ENCODE measurements around the gene UBE2QL1. TPM values are rescaled to one million over a fixed set of nuclear protein-coding genes. Genes with fewer than 3 reads are reported as not detected.

UBE2QL1 gene
- total RNA-seq, 3 donors from 2014 or later = 0.44 to 1.8 (median 1.6) TPM

DNA sequence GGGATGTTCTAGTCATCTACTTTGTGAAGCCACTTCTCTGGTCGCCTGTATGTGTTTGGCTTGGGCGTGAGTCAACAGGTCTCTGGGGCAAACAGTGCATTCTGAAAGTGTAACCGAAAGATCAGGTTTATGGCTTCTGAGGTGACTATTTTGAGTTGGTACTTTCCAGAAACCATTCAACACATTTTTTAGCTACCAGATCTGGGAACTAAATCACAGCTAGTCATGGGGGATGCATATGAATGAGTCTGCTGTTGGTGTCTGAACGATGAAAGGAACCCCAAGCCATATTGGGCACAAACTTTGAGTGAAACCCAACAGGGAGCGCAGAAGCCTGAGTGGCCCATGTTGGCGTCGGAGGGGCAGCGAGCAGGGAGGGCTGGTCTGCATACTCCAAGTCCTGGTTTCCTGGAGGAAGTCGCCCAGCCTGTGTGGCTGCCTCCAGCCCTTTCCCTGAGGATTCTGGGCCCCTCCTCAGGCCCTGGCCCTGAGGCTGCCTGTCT lies 35.3 kb downstream of the UBE2QL1 start:
- TF ChIP-seq POLR2A (IDR thresholded peaks at IDR 0.05) (no peak), POLR2AphosphoS5 (IDR thresholded peaks at IDR 0.05) (no peak)
- TF ChIP-seq, protein P1, sequence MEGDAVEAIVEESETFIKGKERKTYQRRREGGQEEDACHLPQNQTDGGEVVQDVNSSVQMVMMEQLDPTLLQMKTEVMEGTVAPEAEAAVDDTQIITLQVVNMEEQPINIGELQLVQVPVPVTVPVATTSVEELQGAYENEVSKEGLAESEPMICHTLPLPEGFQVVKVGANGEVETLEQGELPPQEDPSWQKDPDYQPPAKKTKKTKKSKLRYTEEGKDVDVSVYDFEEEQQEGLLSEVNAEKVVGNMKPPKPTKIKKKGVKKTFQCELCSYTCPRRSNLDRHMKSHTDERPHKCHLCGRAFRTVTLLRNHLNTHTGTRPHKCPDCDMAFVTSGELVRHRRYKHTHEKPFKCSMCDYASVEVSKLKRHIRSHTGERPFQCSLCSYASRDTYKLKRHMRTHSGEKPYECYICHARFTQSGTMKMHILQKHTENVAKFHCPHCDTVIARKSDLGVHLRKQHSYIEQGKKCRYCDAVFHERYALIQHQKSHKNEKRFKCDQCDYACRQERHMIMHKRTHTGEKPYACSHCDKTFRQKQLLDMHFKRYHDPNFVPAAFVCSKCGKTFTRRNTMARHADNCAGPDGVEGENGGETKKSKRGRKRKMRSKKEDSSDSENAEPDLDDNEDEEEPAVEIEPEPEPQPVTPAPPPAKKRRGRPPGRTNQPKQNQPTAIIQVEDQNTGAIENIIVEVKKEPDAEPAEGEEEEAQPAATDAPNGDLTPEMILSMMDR (IDR thresholded peaks at IDR 0.05) = no peak
- DNase-seq (ENCODE audit: low spot score in 2 of 2) = no peak
- intact Hi-C loops (cut with DNase I; ENCODE audit: low total_unique reads) = no loop called here
- H3K4me1 ChIP-seq = no peaks in the 10 kb centered on the region
- H3K27me3 ChIP-seq = no peaks in the 10 kb centered on the region
- H3K4me3 ChIP-seq = no peak overlapping the region
- no peaks in the 10 kb centered on the region for H3K36me3 ChIP-seq
- H3K9me3 ChIP-seq = no peaks in the 10 kb centered on the region
- H3K27ac ChIP-seq = no peak overlapping the region

DNA sequence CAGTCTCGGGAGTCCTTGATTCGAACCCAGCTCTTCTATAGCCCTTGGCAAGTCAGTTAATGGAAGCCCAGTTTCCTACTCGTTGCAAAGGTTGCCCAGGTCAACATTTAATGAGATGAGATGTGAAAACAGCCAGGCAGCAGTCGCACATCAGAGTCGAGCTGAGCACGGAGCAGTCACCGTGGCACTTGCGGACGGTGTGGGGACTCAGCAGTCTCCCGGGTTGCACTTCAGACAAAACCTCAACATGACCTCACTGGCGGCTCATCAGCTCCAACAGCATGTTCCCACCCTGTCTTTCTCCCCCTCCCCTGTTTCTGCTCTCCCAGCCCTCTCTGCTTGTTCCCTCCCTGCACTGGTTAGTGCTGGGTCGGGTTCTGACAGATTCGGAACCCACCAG lies 35.8 kb downstream of the UBE2QL1 start:
- Histone ChIP-seq H3K36me3 (no peaks in the 10 kb centered on the region), H3K9me3 (no peaks in the 10 kb centered on the region), H3K4me3 (no peak overlapping the region), H3K4me1 (no peaks in the 10 kb centered on the region), H3K27ac (no peak overlapping the region), H3K27me3 (no peaks in the 10 kb centered on the region)
- intact Hi-C loops (cut with DNase I; ENCODE audit: low total_unique reads) = no loop called here
- TF ChIP-seq POLR2A (IDR thresholded peaks at IDR 0.05) = no peak
- no peak for TF ChIP-seq POLR2AphosphoS5 (IDR thresholded peaks at IDR 0.05)
- TF ChIP-seq, protein P1 (IDR thresholded peaks at IDR 0.05) = no peak
- DNase-seq (ENCODE audit: low spot score in 2 of 2) = no peak

DNA sequence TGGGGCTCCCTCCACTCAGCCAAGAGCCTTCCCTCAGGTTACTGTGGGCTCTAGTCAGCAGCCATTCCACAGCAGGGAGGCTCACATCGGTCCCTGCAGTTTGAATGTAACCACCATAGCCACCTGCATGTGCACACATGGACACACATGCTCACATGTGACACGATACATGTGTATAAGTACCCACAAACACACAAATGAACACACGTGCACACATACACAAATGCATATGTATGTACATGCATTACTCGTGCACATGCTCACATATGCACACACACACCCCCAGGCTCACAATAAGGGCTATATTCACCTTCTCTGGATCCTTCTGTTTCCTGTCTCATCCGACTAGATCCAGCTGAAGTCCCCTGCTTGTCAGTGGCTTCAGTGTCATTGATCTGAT lies 36.2 kb downstream of the UBE2QL1 start:
- Histone ChIP-seq H3K4me3 (no peak overlapping the region), H3K27me3 (no peaks in the 10 kb centered on the region), H3K27ac (no peak overlapping the region), H3K9me3 (no peaks in the 10 kb centered on the region), H3K36me3 (no peaks in the 10 kb centered on the region), H3K4me1 (no peaks in the 10 kb centered on the region)
- intact Hi-C loops (cut with DNase I; ENCODE audit: low total_unique reads) = no loop called here
- TF ChIP-seq POLR2AphosphoS5 (IDR thresholded peaks at IDR 0.05) (no peak), POLR2A (IDR thresholded peaks at IDR 0.05) (no peak)
- TF ChIP-seq, protein P1 (IDR thresholded peaks at IDR 0.05) = no peak
- DNase-seq (ENCODE audit: low spot score in 2 of 2) = no peak

DNA sequence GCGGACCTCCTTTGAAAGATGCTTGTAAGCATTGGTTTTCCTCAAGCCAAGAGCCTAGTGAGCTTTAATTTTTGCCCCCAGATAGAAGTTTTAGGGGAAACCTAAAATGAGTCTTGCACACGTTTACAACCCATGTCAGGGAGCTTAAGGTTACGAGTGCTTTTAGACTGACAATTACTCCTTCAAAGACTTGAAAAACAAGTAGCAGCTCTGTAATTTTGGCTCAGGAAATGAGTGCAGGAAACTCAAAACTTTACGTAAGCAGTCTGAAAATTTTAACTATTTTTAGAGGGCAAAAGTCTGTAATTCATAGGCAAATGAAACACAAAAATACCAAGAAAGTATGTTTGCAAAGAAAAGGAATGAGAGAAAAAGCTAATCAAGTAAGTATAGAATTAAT lies 36.8 kb downstream of the UBE2QL1 start:
- intact Hi-C loops (cut with DNase I; ENCODE audit: low total_unique reads) = no loop called here

DNA sequence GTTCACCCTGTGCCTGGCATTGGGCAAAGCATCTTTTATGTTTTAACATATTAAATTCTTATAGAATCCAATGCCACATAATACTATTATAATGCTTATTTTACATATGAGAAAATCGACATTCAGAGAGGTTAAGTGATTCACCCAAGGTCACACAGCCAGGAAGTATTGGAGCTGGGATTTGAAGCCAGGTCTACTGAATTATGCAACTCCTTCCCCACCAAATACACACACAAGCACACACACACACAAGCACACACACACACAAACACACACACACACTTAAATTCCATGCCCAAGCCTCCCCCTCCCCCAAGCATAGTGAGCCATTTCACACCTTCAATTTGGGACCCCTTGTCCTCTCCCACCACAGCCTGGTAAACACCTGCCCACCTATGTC lies 37.4 kb downstream of the UBE2QL1 start:
- intact Hi-C loops (cut with DNase I; ENCODE audit: low total_unique reads) = no loop called here
- Histone ChIP-seq H3K9me3 (no peaks in the 10 kb centered on the region), H3K4me1 (no peaks in the 10 kb centered on the region), H3K4me3 (no peak overlapping the region), H3K36me3 (no peaks in the 10 kb centered on the region), H3K27ac (no peak overlapping the region), H3K27me3 (no peaks in the 10 kb centered on the region)
- TF ChIP-seq, protein P1 (IDR thresholded peaks at IDR 0.05) = no peak
- TF ChIP-seq POLR2AphosphoS5 (IDR thresholded peaks at IDR 0.05) (no peak), POLR2A (IDR thresholded peaks at IDR 0.05) (no peak)
- DNase-seq (ENCODE audit: low spot score in 2 of 2) = no peak

More for the DNA sequence above, 36.8 kb downstream of the UBE2QL1 start:
- TF ChIP-seq POLR2AphosphoS5 (IDR thresholded peaks at IDR 0.05) (no peak), POLR2A (IDR thresholded peaks at IDR 0.05) (no peak)
- TF ChIP-seq, protein P1 (IDR thresholded peaks at IDR 0.05) = no peak
- Histone ChIP-seq H3K27ac (no peak overlapping the region), H3K27me3 (no peaks in the 10 kb centered on the region), H3K36me3 (no peaks in the 10 kb centered on the region), H3K4me1 (no peaks in the 10 kb centered on the region), H3K9me3 (no peaks in the 10 kb centered on the region), H3K4me3 (no peak overlapping the region)
- no peak for DNase-seq (ENCODE audit: low spot score in 2 of 2)
